ENCODE data around the gene MAGEB1.

MAGEB1 gene, protein sequence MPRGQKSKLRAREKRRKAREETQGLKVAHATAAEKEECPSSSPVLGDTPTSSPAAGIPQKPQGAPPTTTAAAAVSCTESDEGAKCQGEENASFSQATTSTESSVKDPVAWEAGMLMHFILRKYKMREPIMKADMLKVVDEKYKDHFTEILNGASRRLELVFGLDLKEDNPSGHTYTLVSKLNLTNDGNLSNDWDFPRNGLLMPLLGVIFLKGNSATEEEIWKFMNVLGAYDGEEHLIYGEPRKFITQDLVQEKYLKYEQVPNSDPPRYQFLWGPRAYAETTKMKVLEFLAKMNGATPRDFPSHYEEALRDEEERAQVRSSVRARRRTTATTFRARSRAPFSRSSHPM

DNA sequence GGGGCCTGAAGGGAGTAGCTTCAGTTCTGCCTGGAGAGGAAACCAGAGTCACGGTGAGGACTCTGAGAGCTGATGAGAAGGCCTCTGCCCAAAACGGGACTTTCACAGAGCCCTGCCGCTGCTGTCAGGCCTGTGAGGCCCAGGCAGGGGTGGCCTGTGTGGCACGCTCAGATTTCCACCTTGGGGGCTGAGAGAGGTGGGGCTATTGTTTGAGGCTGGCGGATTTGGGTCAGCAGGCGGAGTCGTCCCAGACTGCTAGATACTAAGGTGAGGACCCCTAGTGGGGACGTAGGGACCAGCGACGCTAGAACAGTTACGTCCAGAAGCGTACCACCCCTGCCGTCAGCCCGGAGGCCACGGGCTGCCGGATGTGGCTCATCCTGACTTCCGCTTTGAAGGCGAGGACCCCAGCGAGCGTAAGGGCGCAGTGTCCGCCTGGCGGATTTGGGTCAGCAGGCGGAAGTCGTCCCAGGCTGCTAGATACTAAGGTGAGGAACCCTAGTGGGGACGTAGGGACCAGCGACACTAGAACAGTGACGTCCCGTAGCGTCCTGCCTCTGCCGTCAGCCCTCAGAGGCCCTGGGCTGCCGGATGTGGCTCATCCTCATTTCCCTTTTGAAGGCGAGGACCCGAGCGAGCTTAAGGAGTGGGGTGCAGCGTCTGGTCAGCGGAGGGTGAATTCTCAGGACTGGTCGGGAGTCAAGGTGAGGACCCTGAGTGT, at the start of gene MAGEB1:
Gene MAGEB1, plus strand, starts transcription at position 378 of the 721 bp plus-strand sequence. CDS start 3,348 bp downstream, outside the sequence.
- DNase-seq (ENCODE audit: low read depth in 3 of 3): no peak

DNA sequence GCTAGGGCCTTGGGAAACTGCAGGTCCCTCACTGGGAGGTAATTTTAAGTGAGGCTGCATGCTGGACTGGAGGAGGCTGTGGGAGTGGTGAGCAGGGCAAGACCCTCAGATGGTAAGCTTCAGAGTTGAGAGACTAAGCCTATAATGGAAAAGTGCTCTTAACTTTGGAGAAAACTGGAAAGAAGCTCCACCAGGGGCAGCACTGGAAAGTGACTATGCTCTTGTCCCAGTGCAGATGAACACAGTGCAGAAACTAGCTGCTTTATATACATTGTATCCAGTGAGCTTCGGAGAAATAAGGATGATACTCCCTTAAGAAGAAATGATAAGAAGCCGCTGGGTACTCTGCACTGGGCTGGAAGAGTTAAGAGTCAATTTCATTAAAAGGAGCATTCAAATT, 34.8 kb upstream of the MAGEB1 start:
- DNase-seq (ENCODE audit: low read depth in 3 of 3): no peak

DNA sequence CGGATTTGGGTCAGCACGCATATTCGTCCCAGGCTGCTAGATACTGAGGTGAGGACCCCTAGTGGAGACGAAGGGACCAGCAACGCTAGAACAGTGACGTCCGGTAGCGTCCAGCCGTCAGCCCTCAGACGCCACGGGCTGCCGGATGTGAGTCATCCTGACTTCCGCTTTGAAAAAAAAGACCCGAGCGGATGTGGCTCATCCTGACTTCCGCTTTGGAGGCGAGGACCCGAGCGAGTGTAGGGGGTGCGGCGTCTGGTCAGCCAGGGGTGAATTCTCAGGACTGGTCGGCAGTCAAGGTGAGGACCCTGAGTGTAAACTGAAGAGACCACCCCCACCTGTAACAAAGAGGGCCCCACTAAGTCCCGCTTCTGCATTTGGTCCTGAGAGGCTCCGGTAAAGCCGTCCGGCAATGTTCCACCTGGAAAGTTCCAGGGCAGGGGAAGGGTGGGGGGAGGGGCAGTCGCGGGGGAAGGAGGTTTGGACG, 31.5 kb upstream of the MAGEB1 start, which contains the start of gene MAGEB2:
Gene MAGEB2, plus strand, starts transcription at position 207 of the 487 bp plus-strand sequence. CDS start 3,018 bp downstream, outside the sequence.
- DNase-seq (ENCODE audit: low read depth in 3 of 3): no peak

DNA sequence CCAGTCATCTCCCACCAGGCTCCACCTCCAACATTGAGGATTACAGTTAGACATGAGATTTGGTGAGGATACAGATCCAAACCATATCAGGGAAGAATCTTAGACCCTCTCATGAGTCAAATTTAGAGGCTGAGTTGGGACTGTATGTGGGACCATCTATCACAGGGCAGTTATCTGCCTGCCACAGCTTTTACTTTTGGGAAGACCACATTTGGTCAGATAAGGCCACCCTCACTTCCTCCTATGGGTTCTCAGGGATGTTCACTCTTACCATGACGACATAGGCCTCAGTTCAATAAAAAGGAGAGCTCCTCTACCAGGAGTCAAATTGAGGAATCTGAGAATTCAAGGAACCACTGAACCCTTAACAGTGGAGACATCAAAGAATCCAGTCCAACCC, 29.5 kb upstream of the MAGEB1 start:
- no peak for DNase-seq (ENCODE audit: low read depth in 3 of 3)

DNA sequence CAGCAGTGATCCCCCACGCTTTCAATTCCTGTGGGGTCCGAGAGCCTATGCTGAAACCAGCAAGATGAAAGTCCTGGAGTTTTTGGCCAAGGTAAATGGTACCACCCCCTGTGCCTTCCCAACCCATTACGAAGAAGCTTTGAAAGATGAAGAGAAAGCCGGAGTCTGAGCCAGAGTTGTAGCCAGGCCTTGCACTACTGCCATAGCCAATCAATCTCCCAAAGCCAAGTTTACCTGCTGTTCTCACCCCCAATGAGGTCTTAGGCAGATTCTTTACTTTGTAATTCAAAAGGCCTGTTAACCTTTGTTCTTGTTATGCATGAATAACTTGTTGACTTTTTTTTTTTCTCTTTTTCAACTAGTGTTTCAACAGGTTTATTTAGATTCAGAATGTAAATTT, 27.6 kb upstream of the MAGEB1 start:
- DNase-seq (ENCODE audit: low read depth in 3 of 3): no peak

DNA sequence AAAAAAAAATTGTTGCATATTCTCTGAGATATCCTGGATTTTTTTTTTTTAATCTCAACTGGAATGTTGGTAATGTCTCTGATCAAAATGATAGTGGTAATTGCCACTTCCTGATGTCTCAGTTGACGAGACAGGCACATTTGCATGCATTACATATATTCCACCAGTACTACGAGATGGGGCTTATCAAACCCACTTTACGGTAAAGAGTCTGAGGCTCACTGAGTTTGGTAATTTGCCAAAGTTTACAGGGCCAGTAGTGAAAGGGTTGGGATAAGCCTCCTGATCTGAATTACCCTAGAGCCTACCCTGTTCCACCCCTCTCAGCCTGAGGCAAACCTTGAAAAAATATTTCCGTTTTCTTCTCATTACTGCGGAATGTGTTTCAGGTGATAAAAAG, 26.3 kb upstream of the MAGEB1 start:
- DNase-seq (ENCODE audit: low read depth in 3 of 3): no peak

DNA sequence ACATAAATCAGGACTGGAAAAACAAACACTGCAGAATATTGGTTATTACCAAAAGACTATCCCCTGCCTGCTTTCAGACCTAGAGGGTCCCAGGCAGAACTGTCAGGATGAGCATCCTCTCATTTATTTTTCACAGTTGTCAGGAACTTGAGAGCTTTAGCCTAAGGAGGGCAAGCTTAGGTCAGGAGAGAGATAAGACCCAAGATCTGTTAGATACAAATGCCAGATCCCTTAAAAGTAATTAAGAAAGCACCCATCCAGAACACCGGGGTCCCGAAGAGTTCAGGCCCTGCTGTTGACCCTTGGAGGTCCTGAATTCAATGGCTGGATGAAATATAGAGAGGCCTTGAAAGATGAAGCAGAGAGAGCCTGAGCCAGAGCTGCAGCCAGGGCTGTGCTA, 22.4 kb upstream of the MAGEB1 start:
- no peak for DNase-seq (ENCODE audit: low read depth in 3 of 3)

DNA sequence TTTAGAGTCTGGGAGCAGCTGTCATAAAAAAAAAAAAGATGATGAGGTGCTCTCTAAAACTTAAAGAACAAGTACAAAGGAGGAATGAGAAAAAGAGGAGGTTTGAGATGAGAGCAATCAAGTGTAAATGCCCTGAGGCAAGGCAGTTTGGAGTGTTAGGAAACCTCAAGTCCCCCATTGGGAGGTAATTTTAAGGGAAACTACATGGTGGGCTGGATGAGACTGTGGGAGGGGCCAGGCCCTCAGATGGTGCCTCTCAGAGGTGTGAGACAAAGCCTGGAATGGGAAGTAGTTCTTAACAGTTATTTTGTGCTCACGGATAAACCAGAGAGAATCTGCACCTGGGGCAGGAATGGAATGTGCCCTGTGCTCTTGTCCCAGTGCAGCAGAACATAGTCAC, 18.4 kb upstream of the MAGEB1 start:
- DNase-seq (ENCODE audit: low read depth in 3 of 3): no peak

DNA sequence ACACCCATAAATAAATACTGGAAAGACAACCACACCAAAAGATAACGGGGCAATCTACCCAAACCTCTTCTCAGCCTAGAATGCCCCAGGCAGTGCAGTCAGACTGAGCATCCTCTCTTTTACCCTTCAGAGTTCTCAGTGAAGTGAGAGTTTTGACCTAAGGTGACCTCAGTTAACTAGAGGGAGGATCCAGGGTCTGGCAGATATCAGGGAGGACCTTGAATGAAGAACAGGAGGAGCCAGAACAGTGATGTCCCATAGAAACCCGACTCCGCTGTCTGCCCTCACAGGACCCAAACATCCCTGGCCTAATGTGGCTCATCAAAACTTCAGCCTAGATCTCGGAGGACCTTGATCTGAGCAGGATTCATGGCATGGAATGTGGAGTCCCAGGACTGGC, 16.6 kb upstream of the MAGEB1 start, which contains the start of gene MAGEB3:
Gene MAGEB3, plus strand, starts transcription at position 263 of the 400 bp plus-strand sequence. CDS start 5,268 bp downstream, outside the sequence.
- no peak for DNase-seq (ENCODE audit: low read depth in 3 of 3)

DNA sequence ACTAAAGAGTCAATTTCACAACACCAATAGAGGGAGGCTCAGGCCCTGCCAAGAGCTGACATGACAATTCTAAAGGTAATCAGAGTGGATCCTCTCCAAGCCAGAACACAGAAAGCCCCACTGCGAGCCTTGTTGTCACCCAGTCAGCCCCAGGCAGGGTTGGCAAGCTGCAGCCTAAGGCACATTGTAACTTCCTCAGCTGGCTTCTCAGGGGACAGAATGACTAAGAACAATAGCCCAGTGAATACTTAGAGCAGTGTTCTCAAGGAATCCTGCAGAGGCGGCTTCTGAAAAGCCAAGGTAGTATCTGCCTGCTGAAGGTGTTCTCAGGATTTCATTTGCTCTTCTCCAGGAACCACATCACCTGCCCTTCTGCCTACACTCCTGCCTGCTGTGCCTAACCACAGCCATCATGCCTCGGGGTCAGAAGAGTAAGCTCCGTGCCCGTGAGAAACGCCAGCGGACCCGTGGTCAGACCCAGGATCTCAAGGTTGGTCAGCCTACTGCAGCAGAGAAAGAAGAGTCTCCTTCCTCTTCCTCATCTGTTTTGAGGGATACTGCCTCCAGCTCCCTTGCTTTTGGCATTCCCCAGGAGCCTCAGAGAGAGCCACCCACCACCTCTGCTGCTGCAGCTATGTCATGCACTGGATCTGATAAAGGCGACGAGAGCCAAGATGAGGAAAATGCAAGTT, 5.1 kb upstream of the MAGEB1 start, which contains the start of gene MAGEB4:
Gene MAGEB4, plus strand, starts transcription at position 277 of the 692 bp plus-strand sequence. Its CDS starts 136 bp downstream, at position 413.
- DNase-seq (ENCODE audit: low read depth in 3 of 3): no peak

DNA sequence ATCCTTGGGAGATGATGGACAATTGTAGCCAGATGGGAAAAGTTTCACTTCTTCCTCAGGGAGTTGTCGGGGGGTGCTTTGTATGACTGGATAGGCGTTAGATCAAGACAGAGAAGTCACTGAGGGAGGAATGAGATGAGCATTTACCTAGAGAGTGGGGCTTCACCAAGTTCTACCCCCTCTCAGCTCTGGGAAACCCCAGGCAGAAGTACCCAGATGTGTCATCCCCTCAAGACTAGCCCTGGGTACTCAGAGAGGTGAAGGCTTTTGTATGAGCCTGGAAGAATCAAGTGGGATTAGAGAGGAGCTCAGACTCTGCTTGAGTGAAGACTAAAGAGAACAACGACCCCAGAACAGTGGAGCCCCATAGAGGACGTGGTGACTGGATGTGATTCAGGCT, 1.9 kb downstream of the MAGEB1 start:
- no peak for DNase-seq (ENCODE audit: low read depth in 3 of 3)

DNA sequence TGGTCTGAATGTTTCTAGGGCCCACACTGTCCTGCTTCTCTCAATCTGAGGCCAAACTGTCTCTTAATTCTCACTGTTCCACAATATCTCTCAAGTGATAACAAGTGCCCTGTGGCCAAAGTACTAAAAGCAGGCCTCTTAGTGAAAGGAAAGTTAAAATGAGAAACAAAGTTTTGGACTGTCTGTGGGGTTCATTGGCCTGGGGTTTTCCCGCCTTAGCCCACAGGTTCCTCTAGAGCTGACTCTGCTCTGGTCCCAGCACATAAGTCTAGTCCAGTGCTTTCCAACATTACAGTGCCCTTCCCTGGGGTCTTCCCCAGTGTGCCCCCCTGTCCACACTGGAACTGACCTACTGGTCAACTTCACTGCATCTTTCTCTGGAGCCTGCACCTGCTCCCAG, 6.3 kb downstream of the MAGEB1 start:
- no peak for DNase-seq (ENCODE audit: low read depth in 3 of 3)

DNA sequence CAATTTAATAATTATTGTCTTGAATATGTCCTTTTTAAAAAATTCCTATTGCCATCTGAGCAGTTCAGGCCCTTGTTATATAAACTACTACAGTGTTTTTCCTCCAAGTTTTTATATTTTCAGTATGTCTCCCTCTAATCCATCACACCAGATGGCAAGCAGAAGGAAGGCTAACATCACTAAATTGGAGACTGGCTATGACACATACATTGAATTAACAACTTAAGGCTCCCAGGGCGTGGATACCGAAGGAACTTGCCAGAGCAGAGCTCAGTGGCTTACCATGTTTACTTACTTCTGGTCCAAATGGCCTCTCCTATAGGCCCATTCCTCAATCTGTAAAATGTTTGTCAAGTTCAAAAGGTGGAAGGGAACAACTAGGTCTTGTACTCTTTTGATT, 13.0 kb downstream of the MAGEB1 start:
- no peak for DNase-seq (ENCODE audit: low read depth in 3 of 3)

DNA sequence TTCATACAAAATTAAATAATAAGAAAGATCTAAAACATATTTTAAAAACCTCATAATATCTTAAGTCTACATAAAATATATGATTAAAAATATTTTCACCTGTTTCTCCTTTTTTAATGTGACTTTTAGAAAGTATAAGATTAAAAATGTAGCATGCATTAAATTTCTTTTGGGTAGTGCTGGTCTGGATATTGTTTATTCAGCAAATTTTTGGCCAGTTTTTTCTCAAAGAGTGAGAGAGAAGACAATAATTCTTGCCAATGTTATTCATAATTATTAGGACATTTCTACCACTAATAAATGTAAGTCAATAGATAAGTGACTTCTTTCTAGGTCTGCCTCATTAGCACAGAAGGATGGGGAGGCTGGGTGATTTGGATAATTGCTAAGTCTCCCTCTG, 14.1 kb downstream of the MAGEB1 start:
- no peak for DNase-seq (ENCODE audit: low read depth in 3 of 3)

DNA sequence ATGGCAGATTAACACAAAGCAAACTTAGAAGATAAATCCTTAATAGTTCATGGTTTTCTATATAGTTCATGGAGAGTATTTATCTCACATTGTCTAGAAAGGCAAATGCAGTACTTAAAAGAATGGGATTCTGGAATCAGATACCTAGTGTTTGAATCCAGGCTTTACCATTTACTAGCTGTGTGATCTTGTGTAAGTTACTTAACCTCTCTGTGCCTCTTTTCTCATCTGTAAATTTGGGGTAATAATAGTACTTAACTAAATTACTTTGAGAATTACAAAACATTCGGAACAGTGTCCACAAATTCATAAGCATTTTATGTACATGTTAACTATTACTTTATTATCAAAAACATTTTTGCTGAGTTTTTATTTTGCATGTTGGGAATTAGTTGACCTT, 15.8 kb downstream of the MAGEB1 start:
- DNase-seq (ENCODE audit: low read depth in 3 of 3): no peak

DNA sequence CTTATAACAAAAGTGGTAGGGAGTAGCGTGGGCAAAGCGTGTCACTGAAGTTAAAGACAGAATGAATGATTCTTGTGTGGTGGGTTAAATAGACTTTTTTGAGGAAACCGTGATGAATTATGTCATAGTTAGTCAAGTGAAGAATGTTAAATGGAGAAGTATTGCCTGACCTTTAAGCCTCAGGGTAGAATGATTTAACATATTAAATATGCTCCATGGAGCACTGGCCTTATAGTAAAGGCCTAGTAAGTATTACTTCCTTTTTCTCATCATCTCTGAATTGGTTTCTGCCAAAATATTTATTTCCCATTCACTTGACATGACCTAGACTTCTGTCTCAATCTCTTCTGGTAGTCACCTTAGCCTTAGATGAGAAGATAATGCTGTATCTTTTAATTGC, 23.7 kb downstream of the MAGEB1 start:
- DNase-seq (ENCODE audit: low read depth in 3 of 3): no peak

DNA sequence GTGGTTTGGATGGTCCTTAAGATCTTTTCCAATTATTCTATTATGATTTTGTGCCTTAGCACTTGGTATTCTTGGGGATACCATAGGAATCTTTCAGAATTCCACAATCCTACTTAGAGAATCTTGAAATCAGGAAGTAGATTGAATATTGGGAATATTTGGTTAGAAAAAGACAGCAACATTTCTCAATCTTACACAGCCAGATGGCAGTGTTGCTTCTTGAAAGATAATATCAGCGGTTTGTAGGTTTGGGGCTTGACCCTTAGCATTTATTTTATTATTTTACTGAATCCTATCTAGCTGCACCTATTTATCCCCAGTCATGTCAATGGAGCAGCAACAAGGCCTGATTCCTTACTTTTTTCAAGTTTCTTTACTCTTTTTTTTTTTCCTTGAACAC, 28.6 kb downstream of the MAGEB1 start:
- no peak for DNase-seq (ENCODE audit: low read depth in 3 of 3)

DNA sequence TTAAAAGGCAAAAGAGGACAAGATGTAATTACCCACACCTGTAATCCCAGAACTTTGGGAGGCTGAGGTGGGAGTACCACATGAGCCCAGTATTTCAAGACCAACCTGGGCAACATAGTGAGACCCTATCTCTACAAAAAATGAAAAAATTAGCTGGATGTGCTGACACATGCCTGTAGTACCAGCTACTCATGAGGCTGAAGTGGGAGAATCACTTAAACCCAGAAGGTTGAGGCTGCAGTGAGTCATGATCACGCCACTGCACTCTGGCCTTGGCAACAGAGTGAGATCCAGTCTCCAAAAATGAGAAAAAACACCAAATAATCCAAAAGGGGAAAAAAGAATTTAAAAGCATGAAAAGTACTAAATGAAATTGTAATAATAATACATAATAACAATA, 31.4 kb downstream of the MAGEB1 start:
- DNase-seq (ENCODE audit: low read depth in 3 of 3): no peak

DNA sequence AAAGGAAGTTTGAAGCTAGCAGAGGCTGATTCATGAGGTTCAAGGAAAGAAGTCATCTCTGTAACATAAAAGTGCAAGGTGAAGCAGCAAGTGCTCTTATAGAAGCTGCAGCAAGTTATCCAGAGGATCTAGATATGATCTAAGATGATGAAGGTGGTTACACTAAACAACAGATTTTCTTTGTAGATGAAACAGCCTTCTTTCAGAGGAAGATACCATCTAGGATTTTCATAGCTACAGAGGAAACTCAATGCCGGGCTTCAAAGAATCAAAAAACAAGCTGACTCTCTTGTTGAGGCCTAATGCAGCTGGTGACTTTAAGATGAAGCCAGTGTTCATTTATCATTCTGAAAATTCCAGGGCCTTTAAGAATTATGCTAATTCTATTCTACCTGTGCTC, 33.5 kb downstream of the MAGEB1 start:
- no peak for DNase-seq (ENCODE audit: low read depth in 3 of 3)

DNA sequence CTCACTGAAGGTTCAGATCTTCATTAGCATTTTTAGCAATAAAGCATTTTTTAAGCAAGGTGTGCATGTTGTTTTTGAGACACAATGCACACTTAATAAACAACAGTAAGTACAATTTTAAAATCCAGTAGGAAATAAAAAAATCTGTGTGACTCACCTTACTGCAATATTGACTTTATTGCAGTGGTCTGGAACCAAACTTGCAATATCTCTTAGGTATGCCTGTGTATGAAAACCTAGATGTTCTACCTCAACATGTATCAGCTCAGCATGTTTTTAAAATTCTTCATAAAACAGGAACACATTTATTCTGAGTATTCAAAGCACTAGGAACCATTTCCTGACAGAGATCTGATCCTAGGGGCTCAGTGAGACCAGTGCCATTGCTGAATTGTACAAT, 35.6 kb downstream of the MAGEB1 start:
- no peak for DNase-seq (ENCODE audit: low read depth in 3 of 3)

DNA sequence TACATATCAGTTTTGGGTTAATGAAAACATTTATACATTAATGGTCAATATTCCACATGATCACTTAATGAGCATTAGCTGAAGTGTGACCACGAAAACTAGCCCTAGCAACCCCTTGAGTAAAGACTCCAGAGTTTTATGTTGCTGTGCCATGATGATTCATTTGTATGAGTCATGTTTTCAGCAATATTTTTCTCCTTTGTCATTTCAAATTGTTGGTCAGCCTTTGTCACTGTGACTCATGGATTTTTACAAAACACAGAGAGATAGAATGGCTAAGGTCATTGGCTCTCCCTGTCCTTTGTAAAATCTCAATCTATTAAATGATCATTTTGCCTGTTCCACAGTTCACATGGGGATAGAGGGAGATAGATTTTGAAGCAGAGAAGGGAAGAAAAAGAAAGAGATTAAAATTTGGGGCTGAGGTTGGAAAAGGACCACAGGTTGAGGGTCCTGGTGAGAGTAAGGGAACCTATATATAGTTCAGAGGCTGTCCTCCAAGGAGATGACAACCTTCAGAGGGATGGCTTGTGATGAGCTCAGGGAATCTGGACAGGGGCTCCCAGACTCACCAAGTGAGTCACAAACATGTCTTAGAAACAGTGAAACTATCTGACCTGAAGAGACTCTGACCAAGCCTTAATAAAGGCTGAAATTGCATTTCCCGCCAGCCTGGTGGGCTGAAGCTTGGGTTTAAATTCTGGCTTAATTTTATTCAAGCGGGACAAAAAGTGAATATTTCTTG, 36.7 kb downstream of the MAGEB1 start:
- DNase-seq (ENCODE audit: low read depth in 3 of 3): no peak

Measured in stimulated activated CD4-positive, alpha-beta T cell treated with anti-CD3 and anti-CD28 coated beads, TNF-alpha, amount 100 ng/mL, for 24 hours (primary cell).